Endometrium (tissue), 2 donors: ENCODE results near the gene PMM2.
"Not testable (repeated sequence)": the region's sequence is repeated elsewhere in the genome, so short reads cannot be mapped to it uniquely, and the experiment has no call there.

Experiments used
- FAIRE-seq: peaks from 2 replicates; lab custom pipeline; 2012; peaks lifted over from hg19 to GRCh38; lab: Jason Lieb, UNC
- donor health status: control.
- donor health status: control.

PMM2 gene

DNA sequence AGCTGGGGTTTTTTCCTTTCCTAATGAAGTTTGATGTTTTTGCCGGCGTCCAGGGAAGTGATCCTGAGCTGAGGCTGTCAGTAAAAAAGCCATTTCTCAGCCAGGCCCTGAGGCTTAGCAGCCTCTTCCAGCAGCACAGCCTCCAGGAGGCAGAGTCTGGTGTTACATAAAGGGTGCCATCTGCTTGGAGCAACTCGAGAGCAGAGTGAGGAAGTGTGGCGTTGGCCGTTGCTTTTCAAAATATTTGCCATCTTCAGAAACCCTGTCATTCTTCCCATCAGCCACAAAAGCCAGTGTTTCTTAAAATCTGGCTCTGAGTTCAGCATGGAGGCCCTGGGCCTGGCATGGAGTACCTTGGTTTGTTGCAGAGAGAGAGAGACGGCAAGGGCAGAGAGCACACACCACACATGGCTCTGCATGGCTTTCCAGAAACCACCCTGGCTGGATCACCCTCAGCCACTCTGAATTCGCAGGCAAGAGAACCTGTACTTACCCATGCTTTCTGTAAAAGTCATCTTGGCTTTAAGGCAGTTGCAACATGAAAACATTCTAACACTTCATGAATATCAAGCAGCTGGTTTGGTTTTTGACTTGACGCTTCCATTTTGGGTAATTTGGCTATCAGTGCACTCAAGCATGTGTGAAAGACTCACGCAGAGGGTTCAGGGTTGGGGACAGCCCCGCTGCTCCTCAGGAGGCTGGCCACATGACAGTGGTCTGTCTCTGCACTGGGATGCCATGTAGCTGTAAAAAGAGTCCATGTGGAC, 21.0 kb downstream of the PMM2 start:
- no peak for FAIRE-seq

DNA sequence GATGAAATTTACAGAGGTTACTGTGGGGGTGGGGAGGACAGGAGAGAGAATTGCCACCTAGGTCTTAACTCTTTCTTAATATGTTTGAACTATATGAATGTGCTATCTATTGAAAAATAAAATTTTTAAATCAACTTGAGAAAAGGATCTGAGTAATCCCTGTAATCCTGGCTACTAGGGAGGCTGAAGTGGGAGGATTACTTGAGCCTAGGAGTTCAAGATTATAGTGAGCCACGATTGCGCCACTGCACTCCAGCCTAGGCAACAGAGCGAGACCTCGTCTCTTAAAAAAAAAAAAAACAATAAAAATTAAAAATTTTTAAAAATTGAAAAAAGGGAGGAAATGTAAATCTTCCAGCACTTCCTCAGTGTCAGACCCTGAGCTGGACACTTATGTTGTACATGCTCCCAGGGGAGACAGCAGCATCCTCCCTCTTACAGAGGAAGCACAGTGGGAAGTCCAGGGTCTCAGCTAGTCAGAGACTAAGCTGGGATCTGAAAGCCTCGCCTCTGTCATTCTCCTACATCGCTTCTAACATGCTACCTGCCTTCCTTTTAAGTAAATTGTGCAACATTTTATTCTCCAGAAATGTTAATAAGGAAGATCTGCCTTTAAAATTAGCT, 21.9 kb downstream of the PMM2 start:
- no peak for FAIRE-seq

GRCh38 chr16:8822403-8822802, 24.8 kb downstream of the PMM2 start:
- FAIRE-seq: no peak

DNA sequence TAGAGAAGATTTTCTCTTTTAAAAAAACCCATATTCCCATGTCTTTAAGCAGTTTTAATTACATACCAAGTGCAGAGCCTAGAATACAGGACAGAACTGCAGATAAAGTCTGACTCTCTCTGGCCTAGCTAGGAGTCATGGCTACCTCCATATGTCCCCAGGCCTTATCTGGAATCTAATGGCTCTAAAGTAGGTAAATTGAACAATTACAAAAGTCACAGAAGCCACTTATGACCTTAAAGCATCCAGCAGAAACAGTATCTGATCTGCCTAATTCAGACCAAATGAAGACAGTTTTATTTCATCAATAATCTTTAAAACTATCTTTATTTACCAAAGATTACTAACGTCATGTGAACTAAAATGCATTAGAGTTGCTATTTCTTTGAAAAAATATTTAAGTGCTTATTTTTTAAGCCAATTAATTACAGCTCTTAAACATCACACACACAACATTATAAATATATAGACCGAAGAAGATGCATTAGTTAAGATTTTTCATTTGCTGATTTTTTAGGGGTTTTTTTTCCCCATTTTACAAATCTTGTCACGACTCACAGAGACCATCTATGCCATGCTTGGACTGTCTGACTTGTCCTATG, 28.7 kb downstream of the PMM2 start:
- FAIRE-seq: no peak

GRCh38 chr16:8828541-8829165, 31.0 kb downstream of the PMM2 start:
- no peak for FAIRE-seq

GRCh38 chr16:8831450-8831849, 33.8 kb downstream of the PMM2 start:
- FAIRE-seq: no peak

DNA sequence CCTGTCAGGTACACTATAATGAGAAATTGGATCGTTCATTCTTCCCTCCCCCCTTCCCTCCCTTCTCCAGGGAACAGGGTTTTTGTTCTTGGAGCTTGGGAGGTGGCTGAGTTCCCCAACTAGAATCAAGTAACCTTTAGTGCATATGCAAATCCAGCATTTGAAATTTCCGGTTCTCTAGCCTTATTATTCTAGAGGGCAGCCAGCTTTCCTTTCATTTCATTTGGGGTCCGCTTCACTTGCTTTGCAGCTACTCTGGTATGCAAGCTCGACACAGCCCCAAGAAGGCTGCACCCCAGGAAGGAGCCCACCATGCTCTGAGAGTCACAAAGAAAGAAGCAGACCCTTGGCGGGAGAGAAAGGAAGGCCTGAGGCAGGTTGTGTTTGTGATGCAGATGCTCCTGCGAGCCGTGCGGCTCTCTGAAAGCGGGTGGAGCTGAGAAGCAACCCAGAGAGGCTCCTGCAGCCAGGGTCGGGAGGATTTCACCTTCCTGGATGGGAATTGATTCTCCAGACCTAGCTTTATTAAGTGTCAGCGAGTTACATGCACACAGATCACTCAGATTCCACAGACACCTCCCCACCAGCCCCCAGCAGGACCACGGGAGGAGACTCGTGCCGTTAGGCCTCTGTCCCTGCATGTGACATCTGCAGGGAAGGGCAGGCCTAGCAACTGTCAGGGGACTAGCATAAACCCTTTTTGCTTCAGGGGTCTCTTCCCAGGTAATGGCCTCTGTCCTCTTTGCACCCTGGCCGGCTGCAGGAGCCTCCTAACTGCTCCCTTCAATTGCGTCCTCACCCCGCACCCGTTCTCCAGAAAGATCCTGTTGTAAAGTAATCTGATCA, 34.5 kb downstream of the PMM2 start:
- no peak for FAIRE-seq

GRCh38 chr16:8832717-8833105, 35.1 kb downstream of the PMM2 start:
- FAIRE-seq: no peak

DNA sequence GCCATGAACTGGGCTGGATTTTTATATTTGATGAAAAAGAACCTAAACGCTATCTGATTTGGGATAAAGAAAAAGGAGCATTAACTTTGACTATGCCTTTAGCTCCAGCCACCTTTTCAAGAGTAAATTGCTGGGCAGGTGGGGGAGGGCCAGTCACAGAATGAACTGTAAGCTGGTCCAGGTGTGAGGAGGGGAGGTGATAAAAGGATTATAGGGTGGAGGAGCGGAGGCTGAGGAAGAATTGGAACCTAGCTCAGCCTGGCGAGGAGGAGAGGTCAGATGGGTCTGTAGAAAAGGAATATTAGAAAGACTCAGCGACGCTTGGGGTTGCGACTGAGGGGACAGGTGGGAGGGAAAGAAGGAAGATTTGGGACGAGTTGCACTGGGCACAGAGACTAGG, 39.2 kb downstream of the PMM2 start:
- not testable (repeated sequence) for FAIRE-seq

DNA sequence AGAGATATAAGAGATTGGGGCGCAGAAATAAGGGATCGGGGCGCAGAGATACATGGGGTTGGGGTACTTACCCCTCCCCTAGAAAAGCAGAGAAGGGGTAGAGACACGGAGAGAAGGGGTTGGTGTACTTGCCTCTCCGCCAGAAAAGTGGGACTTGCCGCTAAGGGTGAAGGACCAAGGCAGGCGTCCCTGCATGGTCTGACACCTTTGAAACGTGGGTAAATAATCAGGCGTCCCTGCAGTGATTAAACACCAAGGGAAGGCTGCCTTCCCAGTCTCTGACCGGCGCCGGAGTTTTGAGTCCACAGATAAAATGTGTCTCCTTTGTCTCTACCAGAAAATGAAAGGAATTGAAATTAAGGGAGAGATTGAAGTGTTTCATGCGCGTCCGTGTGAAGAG, 40.0 kb downstream of the PMM2 start:
- FAIRE-seq: not testable (repeated sequence)

DNA sequence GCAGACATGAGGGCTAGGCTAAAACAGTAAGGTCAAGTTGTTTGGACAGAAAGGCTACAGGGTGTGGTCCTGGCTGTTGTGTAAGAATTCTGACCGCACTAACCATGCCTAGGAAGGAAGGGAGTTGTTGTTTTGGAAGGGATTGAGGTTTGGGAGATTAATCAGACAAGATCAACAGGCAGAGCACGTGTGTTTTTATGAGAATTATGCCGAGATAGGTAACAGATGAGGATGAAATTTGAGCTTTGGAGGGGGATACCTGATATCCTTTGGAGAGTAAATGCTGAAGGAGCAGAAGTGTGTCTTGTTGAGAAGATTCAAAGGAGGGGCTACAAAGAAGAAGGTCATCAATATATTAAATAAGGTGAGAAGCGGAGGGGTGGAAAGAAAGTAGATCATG, 44.4 kb downstream of the PMM2 start:
- FAIRE-seq: not testable (repeated sequence)

GRCh38 chr16:8843296-8843695, 45.7 kb downstream of the PMM2 start:
- not testable (repeated sequence) for FAIRE-seq

- FAIRE-seq: no peak
These were observed 48.2 kb downstream of the PMM2 start for GRCh38 chr16:8845699-8846298.

GRCh38 chr16:8846401-8846932, 48.8 kb downstream of the PMM2 start:
- no peak for FAIRE-seq

GRCh38 chr16:8847145-8847544, 49.5 kb downstream of the PMM2 start:
- no peak for FAIRE-seq

DNA sequence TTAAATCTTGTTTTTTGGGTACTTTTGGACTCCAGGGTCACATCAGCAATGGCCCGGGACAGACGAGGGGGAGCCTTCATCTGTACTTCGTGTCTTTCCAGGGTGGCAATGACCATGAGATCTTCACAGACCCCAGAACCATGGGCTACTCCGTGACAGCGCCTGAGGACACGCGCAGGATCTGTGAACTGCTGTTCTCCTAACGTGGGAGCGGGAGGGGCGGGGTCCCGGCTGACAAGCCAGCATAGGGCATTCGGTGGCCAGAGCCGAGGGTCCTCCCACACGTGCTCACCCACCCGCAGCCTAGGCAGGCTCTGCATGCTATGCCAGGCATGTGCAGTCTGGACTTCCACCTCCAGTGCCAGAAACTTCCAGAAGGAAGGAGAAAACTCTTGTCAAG, 50.0 kb downstream of the PMM2 start:
- FAIRE-seq: no peak

GRCh38 chr16:8848231-8848938, 50.7 kb downstream of the PMM2 start:
- FAIRE-seq: no peak

- FAIRE-seq: no peak
These were observed 51.3 kb downstream of the PMM2 start for GRCh38 chr16:8848939-8849391.

DNA sequence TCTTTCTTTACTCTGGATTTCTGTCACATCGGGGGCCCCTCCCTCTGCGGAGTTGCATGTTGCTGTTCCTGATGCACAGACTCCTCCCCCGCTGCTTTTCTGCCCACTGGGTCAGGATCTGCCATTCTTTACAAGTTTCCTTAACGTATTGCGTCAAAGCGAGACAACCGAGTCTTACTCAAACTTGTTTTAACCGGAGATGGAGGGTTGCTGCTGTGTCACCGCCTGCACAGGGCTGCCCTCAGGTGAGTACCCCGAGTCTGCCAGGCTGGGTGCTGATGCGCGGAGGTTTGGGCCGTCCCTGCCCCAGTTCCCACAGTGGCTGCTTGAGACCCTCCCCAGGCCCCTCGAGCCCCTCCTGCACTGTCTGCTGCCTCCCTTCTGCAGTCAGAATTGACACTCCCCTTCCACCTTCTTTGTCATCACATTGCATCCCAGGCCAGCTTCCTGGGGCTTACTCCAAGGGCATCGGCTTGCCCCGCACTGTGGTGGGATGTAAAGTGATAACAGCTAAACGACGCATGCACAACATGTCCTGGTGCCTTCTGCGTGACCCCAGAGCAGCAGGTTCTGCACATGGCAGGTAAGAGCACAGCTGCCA, 51.9 kb downstream of the PMM2 start:
- FAIRE-seq: no peak

DNA sequence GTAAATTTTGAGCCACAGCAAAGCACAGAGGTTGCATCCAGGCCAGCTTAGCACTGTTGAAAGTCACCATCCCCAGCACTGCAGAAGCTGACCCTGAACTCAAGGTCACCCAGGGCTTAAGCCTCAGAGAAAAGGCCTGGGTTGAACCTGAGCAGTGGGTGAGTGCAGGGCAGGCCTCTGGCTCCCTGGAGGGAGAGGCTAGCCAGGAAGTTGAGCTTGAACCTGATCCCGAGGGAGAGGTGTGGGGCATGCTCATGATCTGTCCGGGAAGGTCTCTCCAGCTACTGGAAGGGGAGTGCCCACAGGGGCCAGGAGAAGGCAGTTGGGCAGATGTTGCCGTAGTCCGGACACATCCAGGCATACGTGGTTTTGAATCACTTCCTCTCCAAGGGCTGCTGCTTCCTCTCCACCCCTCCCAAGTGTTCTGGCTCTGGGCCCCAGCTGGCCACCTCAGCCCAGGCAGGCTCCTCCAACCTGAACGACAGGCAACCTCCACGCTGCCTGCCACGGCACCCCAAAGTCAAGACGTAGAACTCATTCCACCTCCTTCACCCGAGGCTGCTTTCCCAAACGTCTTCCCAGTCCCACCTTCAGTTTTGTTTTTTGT, 52.7 kb downstream of the PMM2 start:
- no peak for FAIRE-seq
